HFFc6 (cell line): Measurements from ENCODE around the gene MC4R. TPM values are rescaled to one million over a fixed set of nuclear protein-coding genes. Genes with fewer than 3 reads are reported as not detected.

ENCODE experiments used
- DNase-seq: peaks from one replicate; pipeline ENCODE4 v3.0.0-alpha.2; 2018
- H3K27ac Mint-ChIP-seq: 2 replicates; pipeline ENCODE4 v1.8.0; 2020; ENCODE audit warnings: mild to moderate bottlenecking, mixed read lengths
- H3K27me3 Mint-ChIP-seq: 2 replicates; pipeline ENCODE4 v1.8.0; 2021; ENCODE audit warnings: mild to moderate bottlenecking, moderate library complexity, mixed read lengths; ENCODE audit not compliant: insufficient read depth
- H3K36me3 Mint-ChIP-seq: 2 replicates; pipeline ENCODE4 v1.8.0; 2021; ENCODE audit warnings: low read depth, mixed read lengths
- H3K4me1 Mint-ChIP-seq: 2 replicates; pipeline ENCODE4 v1.8.0; 2020; ENCODE audit warnings: low read depth, mixed read lengths
- H3K4me3 Mint-ChIP-seq: 2 replicates; pipeline ENCODE4 v1.8.0; 2020; ENCODE audit warnings: mild to moderate bottlenecking, moderate library complexity, mixed read lengths
- H3K9me3 Mint-ChIP-seq: 2 replicates; pipeline ENCODE4 v1.8.0; 2020; ENCODE audit warnings: mild to moderate bottlenecking, mixed read lengths
- total RNA-seq, 6 experiments: library from RNA; stranded (reverse); fragmentation: NEBNext Ultra II Directional; extraction: Animal tissue kit (Norgen Biotek cat#: 25700); gene quantifications; 2 replicates in 1 of 6; 3 replicates in 5 of 6; pipeline ENCODE4 v1.2.3, GENCODE V29; 2021
- TF ChIP-seq, protein P1 (sequence below): fragments of 200-600 bp; sonication (generic); IDR thresholded peaks from 2 replicates; pipeline ENCODE4 v1.5.0; 2021; ENCODE audit warnings: antibody characterized with exemption, mild to moderate bottlenecking

MC4R gene
- total RNA-seq, 6 experiments from 2014 or later, result not detected

DNA sequence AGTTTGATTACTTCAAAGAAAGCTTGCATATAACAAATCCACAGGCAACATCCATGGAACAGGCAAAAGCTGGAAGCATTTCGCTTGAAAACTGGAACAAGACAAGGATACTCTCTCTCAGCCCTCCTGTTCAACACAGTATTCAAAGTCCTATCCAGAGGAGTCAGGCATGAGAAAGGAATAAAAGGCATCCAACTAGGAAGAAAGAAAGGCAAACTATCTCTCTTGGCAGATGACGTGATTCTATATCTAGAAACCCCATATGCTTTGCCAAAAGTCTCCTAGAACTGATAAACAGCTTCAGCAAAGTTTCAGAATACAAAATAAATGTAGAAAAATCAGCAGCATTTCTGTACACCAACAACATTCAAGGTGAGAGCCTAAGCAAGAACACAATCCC is 34.1 kb upstream of the MC4R start:
- no peaks in the 10 kb centered on the region for H3K4me1 Mint-ChIP-seq
- no peak overlapping the region for H3K27ac Mint-ChIP-seq
- no peak for DNase-seq
- H3K36me3 Mint-ChIP-seq, result no peaks in the 10 kb centered on the region
- no peak overlapping the region for H3K4me3 Mint-ChIP-seq
- H3K27me3 Mint-ChIP-seq, result peaks cover 2% of the 10 kb centered on the region; the same call in 1 of the 2 replicates
- no peaks in the 10 kb centered on the region for H3K9me3 Mint-ChIP-seq
- TF ChIP-seq, protein P1, sequence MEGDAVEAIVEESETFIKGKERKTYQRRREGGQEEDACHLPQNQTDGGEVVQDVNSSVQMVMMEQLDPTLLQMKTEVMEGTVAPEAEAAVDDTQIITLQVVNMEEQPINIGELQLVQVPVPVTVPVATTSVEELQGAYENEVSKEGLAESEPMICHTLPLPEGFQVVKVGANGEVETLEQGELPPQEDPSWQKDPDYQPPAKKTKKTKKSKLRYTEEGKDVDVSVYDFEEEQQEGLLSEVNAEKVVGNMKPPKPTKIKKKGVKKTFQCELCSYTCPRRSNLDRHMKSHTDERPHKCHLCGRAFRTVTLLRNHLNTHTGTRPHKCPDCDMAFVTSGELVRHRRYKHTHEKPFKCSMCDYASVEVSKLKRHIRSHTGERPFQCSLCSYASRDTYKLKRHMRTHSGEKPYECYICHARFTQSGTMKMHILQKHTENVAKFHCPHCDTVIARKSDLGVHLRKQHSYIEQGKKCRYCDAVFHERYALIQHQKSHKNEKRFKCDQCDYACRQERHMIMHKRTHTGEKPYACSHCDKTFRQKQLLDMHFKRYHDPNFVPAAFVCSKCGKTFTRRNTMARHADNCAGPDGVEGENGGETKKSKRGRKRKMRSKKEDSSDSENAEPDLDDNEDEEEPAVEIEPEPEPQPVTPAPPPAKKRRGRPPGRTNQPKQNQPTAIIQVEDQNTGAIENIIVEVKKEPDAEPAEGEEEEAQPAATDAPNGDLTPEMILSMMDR, result no peak

DNA sequence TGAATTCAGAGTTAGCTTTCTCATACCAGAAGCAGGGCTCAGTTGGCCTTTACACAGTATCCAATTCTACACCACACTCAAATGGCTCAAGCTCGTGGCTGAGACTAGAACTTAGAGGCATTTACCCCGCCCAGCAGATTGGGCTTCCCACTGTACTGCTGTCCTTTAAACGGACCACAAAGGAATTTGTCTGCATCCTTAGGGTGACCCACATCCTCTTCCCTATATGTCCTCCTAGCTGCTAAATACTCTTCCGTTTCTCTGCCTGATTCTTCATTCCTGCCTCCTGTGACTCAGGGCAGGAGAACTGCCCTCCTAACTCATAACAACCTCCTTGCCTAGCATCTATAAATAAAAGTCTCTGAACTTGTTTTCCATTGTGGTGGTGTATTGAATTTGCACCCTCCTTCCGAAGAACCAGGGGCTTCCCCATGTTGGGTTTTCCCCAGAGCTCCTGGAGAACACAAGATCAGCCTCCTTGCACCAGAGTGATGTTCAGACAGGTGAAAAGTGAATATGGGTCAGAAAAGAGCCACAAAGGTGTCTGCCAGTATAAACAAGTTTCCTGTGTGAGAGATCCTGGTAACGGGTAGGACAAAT is 32.0 kb upstream of the MC4R start:
- Mint-ChIP-seq H3K27me3 (peaks cover 4% of the 10 kb centered on the region; the same call in 1 of the 2 replicates), H3K4me1 (no peaks in the 10 kb centered on the region), H3K4me3 (no peak overlapping the region), H3K9me3 (no peaks in the 10 kb centered on the region), H3K36me3 (no peaks in the 10 kb centered on the region), H3K27ac (no peak overlapping the region)
- no peak for DNase-seq
- TF ChIP-seq, protein P1, result no peak

DNA sequence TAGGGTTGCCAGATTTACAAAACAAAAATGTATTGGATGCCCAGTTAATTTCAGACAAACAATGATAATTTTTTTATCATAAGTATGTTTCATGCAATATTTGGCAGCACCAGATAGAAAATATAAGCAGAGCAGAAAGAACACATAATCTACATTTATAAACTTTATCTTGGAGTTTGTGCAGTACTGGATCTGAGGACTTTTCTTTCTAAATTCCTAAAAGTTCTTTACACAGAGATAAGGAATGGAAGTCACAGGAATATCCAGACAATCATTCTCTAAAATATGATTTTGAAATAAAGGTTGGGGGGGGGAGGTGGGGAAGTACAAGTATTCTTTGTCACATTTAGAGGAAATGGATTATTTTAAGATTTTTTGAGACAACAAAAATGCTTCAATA is 28.8 kb upstream of the MC4R start:
- TF ChIP-seq, protein P1, result no peak
- H3K4me1 Mint-ChIP-seq, result no peaks in the 10 kb centered on the region
- no peak for DNase-seq
- H3K9me3 Mint-ChIP-seq, result no peaks in the 10 kb centered on the region
- H3K27me3 Mint-ChIP-seq, result peaks cover 5% of the 10 kb centered on the region; the same call in 1 of the 2 replicates
- H3K4me3 Mint-ChIP-seq, result no peak overlapping the region
- H3K36me3 Mint-ChIP-seq, result no peaks in the 10 kb centered on the region
- H3K27ac Mint-ChIP-seq, result no peak overlapping the region

DNA sequence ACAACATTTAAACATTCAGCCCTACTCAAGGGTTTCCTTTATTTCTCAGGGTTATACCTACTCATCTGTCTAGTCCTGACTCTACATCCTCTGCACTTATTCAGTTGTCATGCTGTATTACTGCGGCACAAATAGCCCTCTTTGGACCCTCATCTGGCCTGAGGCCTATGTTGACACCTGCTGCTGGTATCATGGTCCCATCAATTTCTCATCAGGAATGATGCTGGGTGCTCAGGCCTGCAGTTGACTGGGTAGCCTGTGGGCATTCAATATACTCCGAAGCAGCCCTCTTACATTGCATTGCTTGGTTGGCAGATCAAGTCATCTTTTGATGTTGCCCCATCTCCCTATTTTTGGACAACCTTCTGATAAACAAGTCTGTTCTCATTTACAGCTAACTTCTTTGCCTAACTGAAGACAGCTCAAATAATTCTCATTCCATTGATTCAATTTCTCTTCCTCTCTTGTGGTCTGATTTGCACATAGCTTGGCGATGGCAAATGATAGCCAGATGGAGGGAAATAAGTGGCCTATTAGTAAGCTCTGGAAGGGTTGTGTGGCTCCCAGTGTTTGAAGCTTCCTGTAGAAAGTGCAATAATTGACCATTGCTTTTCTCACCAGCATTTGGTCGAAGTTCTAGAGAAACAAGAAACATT is 19.1 kb upstream of the MC4R start:
- H3K9me3 Mint-ChIP-seq, result no peaks in the 10 kb centered on the region
- peaks cover 4% of the 10 kb centered on the region; the same call in 1 of the 2 replicates for H3K27me3 Mint-ChIP-seq
- no peak overlapping the region for H3K27ac Mint-ChIP-seq
- TF ChIP-seq, protein P1, result no peak
- H3K36me3 Mint-ChIP-seq, result no peaks in the 10 kb centered on the region
- no peak overlapping the region for H3K4me3 Mint-ChIP-seq
- no peak for DNase-seq
- no peaks in the 10 kb centered on the region for H3K4me1 Mint-ChIP-seq

GRCh38 chr18:60389314-60389713 is 16.7 kb upstream of the MC4R start:
- DNase-seq, result no peak
- no peaks in the 10 kb centered on the region for H3K9me3 Mint-ChIP-seq
- no peaks in the 10 kb centered on the region for H3K4me1 Mint-ChIP-seq
- no peak overlapping the region for H3K4me3 Mint-ChIP-seq
- H3K27me3 Mint-ChIP-seq, result peaks cover 4% of the 10 kb centered on the region; the same call in 1 of the 2 replicates
- no peaks in the 10 kb centered on the region for H3K36me3 Mint-ChIP-seq
- H3K27ac Mint-ChIP-seq, result no peak overlapping the region
- TF ChIP-seq, protein P1, result no peak
